HUDEP-2 (cell line): Measurements from ENCODE around the gene TDRD9.

Experiments used
- DNase-seq, 76 experiments: peaks; one replicate each; lab custom pipeline; 2025; ENCODE audit not compliant: unreplicated experiment in 76 of 76; lab: John Stamatoyannopoulos, UW

Gene TDRD9

GRCh38 chr14:104054222-104054905 lies 126.1 kb downstream of the TDRD9 start:
- DNase-seq = no peak

- DNase-seq = no peak
These were observed 134.0 kb downstream of the TDRD9 start for GRCh38 chr14:104062281-104062680.

- peak in 6 of 76 experiments; percentile 1 to 27 (median 9) for DNase-seq
These were observed 135.7 kb downstream of the TDRD9 start for GRCh38 chr14:104064003-104064402.

GRCh38 chr14:104066279-104066678 lies 138.0 kb downstream of the TDRD9 start:
- no peak for DNase-seq

GRCh38 chr14:104066719-104067295 lies 138.6 kb downstream of the TDRD9 start:
- no peak for DNase-seq

- DNase-seq = no peak
These were observed 141.3 kb downstream of the TDRD9 start for GRCh38 chr14:104069541-104069940.

- no peak for DNase-seq
These were observed 144.3 kb downstream of the TDRD9 start for GRCh38 chr14:104072586-104072985.

GRCh38 chr14:104073764-104074163 lies 145.5 kb downstream of the TDRD9 start:
- DNase-seq = no peak

GRCh38 chr14:104075530-104076151 lies 147.4 kb downstream of the TDRD9 start:
- DNase-seq = no peak

- no peak for DNase-seq
These were observed 148.5 kb downstream of the TDRD9 start for GRCh38 chr14:104076743-104077142.

GRCh38 chr14:104078031-104078455 lies 149.8 kb downstream of the TDRD9 start:
- peak in 73 of 76 experiments; percentile 18 to 87 (median 76) for DNase-seq

- DNase-seq = no peak
These were observed 152.4 kb downstream of the TDRD9 start for GRCh38 chr14:104080376-104081260.

- DNase-seq = no peak
These were observed 153.1 kb downstream of the TDRD9 start for GRCh38 chr14:104081261-104081835.

- DNase-seq = no peak
These were observed 153.8 kb downstream of the TDRD9 start for GRCh38 chr14:104081951-104082464.

GRCh38 chr14:104082807-104083206 lies 154.6 kb downstream of the TDRD9 start:
- no peak for DNase-seq

GRCh38 chr14:104084251-104085002 lies 156.2 kb downstream of the TDRD9 start:
- no peak for DNase-seq

- peak in 17 of 76 experiments; percentile 8 to 55 (median 28) for DNase-seq
These were observed 157.0 kb downstream of the TDRD9 start, which contains the start of gene ASPG for GRCh38 chr14:104085032-104085888. Gene ASPG (plus strand): TSS chr14:104085700. CDS start chr14:104085771, 71 bp downstream.

GRCh38 chr14:104085889-104086201 lies 157.6 kb downstream of the TDRD9 start:
- no peak for DNase-seq

- no peak for DNase-seq
These were observed 158.0 kb downstream of the TDRD9 start for GRCh38 chr14:104086210-104086660.
